NT2/D1 (cell line): Measurements from ENCODE around the gene VSTM1.

Experiments
- SUZ12 ChIP-seq: IDR thresholded peaks from 2 replicates; pipeline ENCODE4 v1.6.1; 2011; ENCODE audit not compliant: insufficient read length, insufficient read depth; ENCODE audit errors: extremely low read depth
- YY1 ChIP-seq: IDR thresholded peaks from 2 replicates; pipeline ENCODE4 v1.6.1; 2011; ENCODE audit not compliant: insufficient read length, insufficient read depth

GRCh38 chr19:54094426-54095000 is 30.8 kb upstream of the VSTM1 start:
- TF ChIP-seq SUZ12 (no peak), YY1 (no peak)
